ENCODE results near the gene ATG9A.

The ATG9A gene

GRCh38 chr2:219214786-219215185, 14.7 kb downstream of the ATG9A start:
- Histone ChIP-seq H3K79me2 (ENCODE audit: insufficient read depth, low read length) (no peaks in the 10 kb centered on the region), H4K20me1 (ENCODE audit: insufficient read depth, low read length, poor library complexity, severe bottlenecking) (no peaks in the 10 kb centered on the region), H3K4me2 (ENCODE audit: low read depth, low read length, poor library complexity, severe bottlenecking) (no peak overlapping the region), H2AFZ (ENCODE audit: low read length) (no peak overlapping the region), H3K27me3 (ENCODE audit: insufficient read depth, low read length, poor library complexity, severe bottlenecking) (no peaks in the 10 kb centered on the region), H3K36me3 (ENCODE audit: insufficient read depth, low read length) (no peaks in the 10 kb centered on the region), H3F3A (ENCODE audit: low read depth) (no peaks in the 10 kb centered on the region), H3K4me1 (ENCODE audit: insufficient read depth, low read length, poor library complexity, severe bottlenecking) (peaks cover 10% of the 10 kb centered on the region), H3K4me3 (ENCODE audit: low read length, poor library complexity, severe bottlenecking) (no peak overlapping the region), H3K9me2 (replicated peaks; ENCODE audit: low read depth, low read length) (no peaks in the 10 kb centered on the region), H3K9ac (ENCODE audit: low read depth, low read length, poor library complexity, severe bottlenecking) (no peak overlapping the region), H3K9me3 (ENCODE audit: insufficient read depth, low read depth, low read length) (no peaks in the 10 kb centered on the region)
- no peak for TF ChIP-seq EZH2phosphoT487 (IDR thresholded peaks at IDR 0.05; ENCODE audit: borderline replicate concordance)
- no peak for TF ChIP-seq CTCF (conservative IDR thresholded peaks at IDR 0.05; ENCODE audit: low read length)

DNA sequence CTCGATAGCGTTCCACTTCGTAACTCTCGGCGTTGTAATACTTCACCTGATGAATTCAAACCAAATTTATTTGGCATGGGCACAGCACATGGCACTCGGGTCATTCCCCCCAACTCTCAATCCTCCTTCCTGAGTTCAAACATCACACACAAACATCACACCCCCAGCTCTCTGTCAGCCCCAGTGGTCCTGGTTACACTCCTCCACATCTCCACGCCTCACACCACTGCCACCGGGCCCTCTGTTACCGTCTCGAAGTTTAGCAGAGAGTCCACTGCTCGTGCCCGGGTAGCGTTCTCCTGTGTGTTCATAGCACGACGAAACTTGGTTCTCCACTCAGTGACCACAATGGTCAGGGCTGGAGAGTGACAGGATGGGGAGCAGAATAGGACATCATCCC, 15.3 kb downstream of the ATG9A start:
- TF ChIP-seq EZH2phosphoT487 (IDR thresholded peaks at IDR 0.05; ENCODE audit: borderline replicate concordance) (no peak), CTCF (conservative IDR thresholded peaks at IDR 0.05; ENCODE audit: low read length) (no peak)
- peaks cover 10% of the 10 kb centered on the region for H3K4me1 ChIP-seq (ENCODE audit: insufficient read depth, low read length, poor library complexity, severe bottlenecking)

GRCh38 chr2:219213486-219214071, 15.9 kb downstream of the ATG9A start:
- H3K9me2 ChIP-seq (replicated peaks; ENCODE audit: low read depth, low read length) = no peaks in the 10 kb centered on the region
- no peak overlapping the region for H3K4me2 ChIP-seq (ENCODE audit: low read depth, low read length, poor library complexity, severe bottlenecking)
- no peak for TF ChIP-seq EZH2phosphoT487 (IDR thresholded peaks at IDR 0.05; ENCODE audit: borderline replicate concordance)
- no peak for TF ChIP-seq CTCF (conservative IDR thresholded peaks at IDR 0.05; ENCODE audit: low read length)
- H3K79me2 ChIP-seq (ENCODE audit: insufficient read depth, low read length) = no peaks in the 10 kb centered on the region
- no peaks in the 10 kb centered on the region for H3K9me3 ChIP-seq (ENCODE audit: insufficient read depth, low read depth, low read length)
- H2AFZ ChIP-seq (ENCODE audit: low read length) = no peak overlapping the region
- H3K9ac ChIP-seq (ENCODE audit: low read depth, low read length, poor library complexity, severe bottlenecking) = no peak overlapping the region
- H3K4me1 ChIP-seq (ENCODE audit: insufficient read depth, low read length, poor library complexity, severe bottlenecking) = peaks cover 10% of the 10 kb centered on the region
- no peaks in the 10 kb centered on the region for H3K36me3 ChIP-seq (ENCODE audit: insufficient read depth, low read length)
- no peaks in the 10 kb centered on the region for H3K27me3 ChIP-seq (ENCODE audit: insufficient read depth, low read length, poor library complexity, severe bottlenecking)
- H4K20me1 ChIP-seq (ENCODE audit: insufficient read depth, low read length, poor library complexity, severe bottlenecking) = no peaks in the 10 kb centered on the region
- no peaks in the 10 kb centered on the region for H3F3A ChIP-seq (ENCODE audit: low read depth)
- no peak overlapping the region for H3K4me3 ChIP-seq (ENCODE audit: low read length, poor library complexity, severe bottlenecking)

More for the DNA sequence above, 15.3 kb downstream of the ATG9A start:
- Histone ChIP-seq H3K9me2 (replicated peaks; ENCODE audit: low read depth, low read length) (no peaks in the 10 kb centered on the region), H3K27me3 (ENCODE audit: insufficient read depth, low read length, poor library complexity, severe bottlenecking) (no peaks in the 10 kb centered on the region), H3K9ac (ENCODE audit: low read depth, low read length, poor library complexity, severe bottlenecking) (no peak overlapping the region), H3K4me2 (ENCODE audit: low read depth, low read length, poor library complexity, severe bottlenecking) (no peak overlapping the region), H3F3A (ENCODE audit: low read depth) (no peaks in the 10 kb centered on the region), H4K20me1 (ENCODE audit: insufficient read depth, low read length, poor library complexity, severe bottlenecking) (no peaks in the 10 kb centered on the region), H3K4me3 (ENCODE audit: low read length, poor library complexity, severe bottlenecking) (no peak overlapping the region), H3K9me3 (ENCODE audit: insufficient read depth, low read depth, low read length) (no peaks in the 10 kb centered on the region), H3K79me2 (ENCODE audit: insufficient read depth, low read length) (no peaks in the 10 kb centered on the region), H3K36me3 (ENCODE audit: insufficient read depth, low read length) (no peaks in the 10 kb centered on the region), H2AFZ (ENCODE audit: low read length) (no peak overlapping the region)
